ENCODE measurements around the gene TP53BP1. TPM values are rescaled to one million over a fixed set of nuclear protein-coding genes. Genes with fewer than 3 reads are reported as not detected.

TP53BP1 gene
- total and polyA plus RNA-seq, 3 donors from 2014 or later, result 50.0 to 133 (median 112) TPM

DNA sequence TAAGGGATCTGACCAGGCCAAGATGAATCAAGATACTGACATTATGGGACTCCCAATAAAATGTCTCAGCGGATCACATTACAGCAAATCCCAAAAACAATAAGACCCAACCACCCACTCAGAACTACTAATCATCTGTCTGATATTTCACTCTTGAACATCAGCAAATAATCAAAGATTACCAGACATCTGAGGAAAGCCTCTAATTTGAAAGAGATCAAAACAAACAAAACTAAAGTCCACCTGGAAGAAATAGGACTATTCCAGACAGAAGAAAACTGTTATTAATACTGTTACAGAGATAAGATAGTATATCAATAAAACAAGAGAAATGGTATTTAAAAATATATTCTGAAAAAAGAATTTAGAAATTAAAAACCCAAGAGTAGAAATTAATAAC is 29.0 kb downstream of the TP53BP1 start:
- Histone ChIP-seq H3K27me3 (no peaks in the 10 kb centered on the region), H3K27ac (no peak overlapping the region), H3K4me1 (no peaks in the 10 kb centered on the region), H3K36me3 (ENCODE audit: low read depth, missing control alignments) (no peaks in the 10 kb centered on the region), H3K4me3 (no peak overlapping the region), H3K9me3 (no peaks in the 10 kb centered on the region)
- WGBS, 2 donors, result 100% methylated on average over 1 of the region's 1 CpG
- TF ChIP-seq, protein P1, sequence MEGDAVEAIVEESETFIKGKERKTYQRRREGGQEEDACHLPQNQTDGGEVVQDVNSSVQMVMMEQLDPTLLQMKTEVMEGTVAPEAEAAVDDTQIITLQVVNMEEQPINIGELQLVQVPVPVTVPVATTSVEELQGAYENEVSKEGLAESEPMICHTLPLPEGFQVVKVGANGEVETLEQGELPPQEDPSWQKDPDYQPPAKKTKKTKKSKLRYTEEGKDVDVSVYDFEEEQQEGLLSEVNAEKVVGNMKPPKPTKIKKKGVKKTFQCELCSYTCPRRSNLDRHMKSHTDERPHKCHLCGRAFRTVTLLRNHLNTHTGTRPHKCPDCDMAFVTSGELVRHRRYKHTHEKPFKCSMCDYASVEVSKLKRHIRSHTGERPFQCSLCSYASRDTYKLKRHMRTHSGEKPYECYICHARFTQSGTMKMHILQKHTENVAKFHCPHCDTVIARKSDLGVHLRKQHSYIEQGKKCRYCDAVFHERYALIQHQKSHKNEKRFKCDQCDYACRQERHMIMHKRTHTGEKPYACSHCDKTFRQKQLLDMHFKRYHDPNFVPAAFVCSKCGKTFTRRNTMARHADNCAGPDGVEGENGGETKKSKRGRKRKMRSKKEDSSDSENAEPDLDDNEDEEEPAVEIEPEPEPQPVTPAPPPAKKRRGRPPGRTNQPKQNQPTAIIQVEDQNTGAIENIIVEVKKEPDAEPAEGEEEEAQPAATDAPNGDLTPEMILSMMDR (IDR thresholded peaks at IDR 0.05), result no peak
- no peak for TF ChIP-seq POLR2A (IDR thresholded peaks at IDR 0.05)
- no peak for DNase-seq
- intact Hi-C loops (cut with DNase I; ENCODE audit: low total_unique reads), result no loop called here

DNA sequence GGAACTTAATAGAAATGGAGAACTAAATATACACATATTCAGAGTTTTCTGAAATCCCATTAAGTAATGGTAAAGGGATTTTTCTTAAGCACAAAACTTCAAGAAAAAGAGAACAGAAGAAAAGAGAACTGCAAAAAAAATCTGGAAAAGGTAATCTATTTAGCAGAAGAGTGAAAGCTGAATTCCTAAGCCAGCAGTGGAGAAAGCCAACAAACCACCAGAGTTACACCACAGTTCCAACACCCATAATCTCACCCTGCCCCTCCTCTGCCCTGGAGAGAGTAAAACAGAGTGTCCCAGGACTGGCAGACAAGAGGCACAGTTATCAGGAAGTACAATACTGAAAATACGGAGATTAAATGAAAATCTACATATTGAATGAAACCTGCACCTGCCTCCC is 29.4 kb downstream of the TP53BP1 start:
- Histone ChIP-seq H3K4me1 (no peaks in the 10 kb centered on the region), H3K36me3 (ENCODE audit: low read depth, missing control alignments) (no peaks in the 10 kb centered on the region), H3K27ac (no peak overlapping the region), H3K27me3 (no peaks in the 10 kb centered on the region), H3K9me3 (no peaks in the 10 kb centered on the region), H3K4me3 (no peak overlapping the region)
- WGBS, 2 donors, result 61 to 71% methylated on average over 1 of the region's 1 CpG
- TF ChIP-seq, protein P1 (IDR thresholded peaks at IDR 0.05), result no peak
- TF ChIP-seq POLR2A (IDR thresholded peaks at IDR 0.05), result no peak
- no peak for DNase-seq
- intact Hi-C loops (cut with DNase I; ENCODE audit: low total_unique reads), result no loop called here

DNA sequence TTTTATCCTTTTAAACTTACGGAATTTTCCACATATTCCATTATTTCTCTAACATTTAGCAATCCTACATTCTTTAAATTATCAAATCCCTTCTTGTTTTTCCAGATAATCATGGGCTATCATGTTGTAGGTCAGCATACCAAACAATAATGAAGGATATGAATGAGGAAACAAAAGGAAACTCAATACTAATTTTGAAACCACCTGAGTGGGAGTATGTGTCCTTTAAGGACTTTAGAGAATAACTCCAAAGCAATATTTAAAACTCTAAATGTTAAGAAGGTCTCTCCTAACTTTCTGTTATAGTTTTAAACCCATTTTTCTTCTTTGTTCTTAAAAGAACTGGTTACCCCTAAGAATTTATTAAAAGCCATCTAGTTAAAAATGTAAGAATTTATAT is 43.0 kb downstream of the TP53BP1 start:
- Histone ChIP-seq H3K9me3 (no peaks in the 10 kb centered on the region), H3K4me3 (no peak overlapping the region), H3K4me1 (no peaks in the 10 kb centered on the region), H3K36me3 (ENCODE audit: low read depth, missing control alignments) (no peaks in the 10 kb centered on the region), H3K27ac (no peak overlapping the region), H3K27me3 (no peaks in the 10 kb centered on the region)
- no peak for DNase-seq
- WGBS, 2 donors, result 91 to 92% methylated on average over 1 of the region's 1 CpG
- TF ChIP-seq, protein P1 (IDR thresholded peaks at IDR 0.05), result no peak
- TF ChIP-seq POLR2A (IDR thresholded peaks at IDR 0.05), result no peak
- intact Hi-C loops (cut with DNase I; ENCODE audit: low total_unique reads), result no loop called here

DNA sequence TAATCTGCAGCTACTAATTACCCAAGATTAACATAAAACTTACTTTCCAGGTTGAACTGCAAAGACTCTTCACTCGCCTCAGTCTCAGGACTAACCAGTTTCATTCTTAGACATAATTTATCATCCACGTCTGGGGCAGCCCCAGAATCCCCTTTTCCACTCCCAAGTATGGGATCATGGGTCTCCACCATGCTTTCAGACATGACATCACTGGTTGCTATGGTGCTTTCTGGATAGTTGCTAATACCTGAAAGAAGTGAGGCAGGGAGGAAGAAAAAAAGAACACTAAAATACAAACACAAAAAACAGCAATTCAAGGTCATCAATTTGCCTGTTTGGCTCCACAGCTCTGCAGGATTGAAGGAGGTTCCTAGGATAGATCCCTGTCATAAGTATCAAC is 46.6 kb downstream of the TP53BP1 start:
- Histone ChIP-seq H3K27me3 (no peaks in the 10 kb centered on the region), H3K9me3 (no peaks in the 10 kb centered on the region), H3K4me3 (no peak overlapping the region), H3K27ac (no peak overlapping the region), H3K4me1 (no peaks in the 10 kb centered on the region), H3K36me3 (ENCODE audit: low read depth, missing control alignments) (no peaks in the 10 kb centered on the region)
- no peak for DNase-seq
- intact Hi-C loops (cut with DNase I; ENCODE audit: low total_unique reads), result no loop called here
- TF ChIP-seq, protein P1 (IDR thresholded peaks at IDR 0.05), result no peak
- no peak for TF ChIP-seq POLR2A (IDR thresholded peaks at IDR 0.05)
- 79 to 84% methylated on average over 2 of the region's 2 CpGs for WGBS, 2 donors

DNA sequence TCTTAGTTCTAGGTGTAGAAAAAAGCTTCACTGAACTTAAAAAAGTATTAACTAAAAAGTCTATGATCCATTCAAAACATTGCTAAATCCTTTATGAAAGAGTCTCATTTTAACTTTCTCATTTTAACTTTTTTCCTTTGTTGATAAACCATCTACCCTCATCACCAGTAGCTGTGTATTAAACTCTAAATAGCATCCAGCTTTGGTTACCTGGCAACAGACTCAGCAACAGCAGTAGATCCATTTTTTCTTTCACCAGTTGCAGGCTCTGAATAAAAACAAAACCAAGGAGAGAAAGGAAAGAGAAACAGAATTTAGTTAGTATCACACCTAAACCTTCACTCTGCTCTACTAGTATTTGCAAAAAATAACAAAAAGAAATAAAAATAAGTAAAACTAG is 51.6 kb downstream of the TP53BP1 start:
- DNase-seq, result no peak
- Histone ChIP-seq H3K27me3 (no peaks in the 10 kb centered on the region), H3K9me3 (no peaks in the 10 kb centered on the region), H3K36me3 (ENCODE audit: low read depth, missing control alignments) (no peaks in the 10 kb centered on the region), H3K27ac (peak overlapping the region in 1 of 2 donors; percentile 26), H3K4me3 (no peak overlapping the region), H3K4me1 (peaks cover 6% of the 10 kb centered on the region)
- TF ChIP-seq POLR2A (IDR thresholded peaks at IDR 0.05), result no peak
- TF ChIP-seq, protein P1 (IDR thresholded peaks at IDR 0.05), result no peak
- intact Hi-C loops (cut with DNase I; ENCODE audit: low total_unique reads), result no loop called here

All from testis (tissue), 3 donors.